Small intestine (tissue), 7 donors: ENCODE data around the gene CLIP2. TPM values are rescaled to one million over a fixed set of nuclear protein-coding genes. Genes with fewer than 3 reads are reported as not detected.

ENCODE experiments used
- DNase-seq, 2 donors: peaks; one replicate each; pipeline versions ENCODE4 v3.0.0 to v3.0.0-alpha.2; 2013
- FAIRE-seq: peaks from 2 replicates; lab custom pipeline; 2012; peaks lifted over from hg19 to GRCh38; lab: Jason Lieb, UNC
- H3K27ac ChIP-seq, 3 donors: one replicate each; pipeline ENCODE4 v1.5.1; 2013; ENCODE audit warnings: low read length in 2 of 3, mild to moderate bottlenecking in 2 of 3, control low read depth in 1 of 3, inconsistent platforms in 1 of 3, low read depth in 1 of 3, moderate library complexity in 1 of 3
- H3K27me3 ChIP-seq, 3 donors: one replicate each; pipeline ENCODE4 v1.6.1; 2013; ENCODE audit warnings: low read length in 3 of 3, inconsistent platforms in 1 of 3; ENCODE audit not compliant: control insufficient read depth in 3 of 3, insufficient read depth in 3 of 3
- H3K36me3 ChIP-seq, 3 donors: one replicate each; pipeline ENCODE4 v1.6.1; 2013; ENCODE audit warnings: low read length in 3 of 3, inconsistent platforms in 1 of 3, low read depth in 1 of 3, mild to moderate bottlenecking in 1 of 3, moderate library complexity in 1 of 3; ENCODE audit not compliant: control insufficient read depth in 3 of 3, insufficient read depth in 2 of 3
- H3K4me1 ChIP-seq, 3 donors: one replicate each; pipeline ENCODE4 v1.6.1; 2013; ENCODE audit warnings: low read length in 2 of 3, inconsistent platforms in 1 of 3, low read depth in 1 of 3, mild to moderate bottlenecking in 1 of 3, moderate library complexity in 1 of 3; ENCODE audit not compliant: control insufficient read depth in 3 of 3, insufficient read depth in 2 of 3
- H3K4me3 ChIP-seq, 3 donors: one replicate each; pipeline ENCODE4 v1.5.1; 2013; ENCODE audit warnings: low read length in 3 of 3, control low read depth in 1 of 3, inconsistent platforms in 1 of 3, low read depth in 1 of 3, mild to moderate bottlenecking in 1 of 3, moderate library complexity in 1 of 3
- H3K9me3 ChIP-seq, 2 donors: one replicate each; pipeline ENCODE4 v1.6.1; 2013; ENCODE audit warnings: low read depth in 1 of 2, low read length in 1 of 2; ENCODE audit not compliant: control insufficient read depth in 2 of 2, insufficient read depth in 1 of 2
- WGBS, 3 donors: extraction: QIAGEN DNeasy Blood & Tissue Kit; methylation state at CpG; one replicate each; pipeline ENCODE4 v1.1.7; 2013; 5-methylcytosine and 5-hydroxymethylcytosine counted together
- polyA plus RNA-seq, 4 donors: library from polyadenylated mRNA; stranded (reverse) in 3 of 4; unstranded in 1 of 4; fragments of 200-250 nt in 3 of 4; fragments of 120-200 nt in 1 of 4; gene quantifications; one replicate each; pipeline versions ENCODE4 v1.2.1 to v1.2.3, GENCODE V29; 2013
- donor health status: healthy with polysubstance abuse.
- donor health status: control.
- donor health status: control.
- donor health status: Bipolar disorder and iron deficiency.
- donor health status: healthy.

The CLIP2 gene
- polyA plus RNA-seq, 4 donors, result 11.3 to 25.9 (median 16.4) TPM

DNA sequence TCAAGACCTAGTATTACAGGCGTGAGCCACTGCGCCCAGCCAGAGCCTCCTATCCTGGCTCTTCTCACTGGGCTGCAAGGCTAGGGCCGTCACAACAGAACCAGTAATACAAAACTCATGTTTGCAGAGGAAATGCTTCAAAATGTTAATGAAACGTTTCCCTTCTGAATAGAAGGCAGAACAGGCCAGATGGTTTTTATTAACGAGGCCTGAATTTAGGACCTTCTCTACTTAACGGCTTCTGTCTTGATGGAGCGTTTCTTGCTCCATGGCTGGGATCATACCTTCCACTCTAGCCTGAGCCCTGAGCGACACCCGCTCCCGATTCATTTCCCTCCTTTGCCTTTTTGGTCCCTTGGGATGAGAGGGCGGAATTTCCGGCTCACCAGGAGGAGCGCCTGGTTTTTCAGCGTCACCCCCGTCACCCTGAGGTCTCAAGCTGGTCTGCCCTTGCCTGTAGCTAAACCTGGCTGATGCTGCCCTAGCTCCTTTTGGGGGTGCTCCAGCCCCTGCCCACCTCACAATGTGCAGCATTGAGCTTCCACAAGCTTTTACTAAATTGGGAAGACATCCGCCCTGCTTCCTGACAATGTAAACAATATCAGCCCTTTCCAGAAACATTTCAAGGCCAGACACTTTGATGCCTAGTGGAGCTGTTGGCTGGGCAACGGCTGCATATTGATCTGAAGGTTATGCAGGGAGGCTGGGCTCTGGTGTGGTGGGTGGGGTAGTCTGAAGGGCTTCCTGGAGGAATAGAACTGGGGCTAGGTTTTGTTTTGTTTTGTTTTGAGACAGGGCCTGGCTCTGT is 5.2 kb downstream of the CLIP2 start:
- H3K36me3 ChIP-seq, result peaks cover 0 to 10% (median 0%) of the 10 kb centered on the region in 3 donors
- 54 to 60% (median 57%) methylated on average over 17 of the region's 17 CpGs for WGBS, 3 donors
- peaks cover 0 to 52% (median 3%) of the 10 kb centered on the region in 3 donors for H3K4me1 ChIP-seq
- peaks cover 0 to 7% of the 10 kb centered on the region in 2 donors for H3K9me3 ChIP-seq
- H3K27me3 ChIP-seq, result peaks cover 0 to 6% (median 0%) of the 10 kb centered on the region in 3 donors
- H3K4me3 ChIP-seq, result no peak overlapping the region
- DNase-seq (peak in 1 of 2 donors; percentile 26), FAIRE-seq (no peak)
- peak overlapping the region in 2 of 3 donors; percentile 2 to 34 for H3K27ac ChIP-seq

DNA sequence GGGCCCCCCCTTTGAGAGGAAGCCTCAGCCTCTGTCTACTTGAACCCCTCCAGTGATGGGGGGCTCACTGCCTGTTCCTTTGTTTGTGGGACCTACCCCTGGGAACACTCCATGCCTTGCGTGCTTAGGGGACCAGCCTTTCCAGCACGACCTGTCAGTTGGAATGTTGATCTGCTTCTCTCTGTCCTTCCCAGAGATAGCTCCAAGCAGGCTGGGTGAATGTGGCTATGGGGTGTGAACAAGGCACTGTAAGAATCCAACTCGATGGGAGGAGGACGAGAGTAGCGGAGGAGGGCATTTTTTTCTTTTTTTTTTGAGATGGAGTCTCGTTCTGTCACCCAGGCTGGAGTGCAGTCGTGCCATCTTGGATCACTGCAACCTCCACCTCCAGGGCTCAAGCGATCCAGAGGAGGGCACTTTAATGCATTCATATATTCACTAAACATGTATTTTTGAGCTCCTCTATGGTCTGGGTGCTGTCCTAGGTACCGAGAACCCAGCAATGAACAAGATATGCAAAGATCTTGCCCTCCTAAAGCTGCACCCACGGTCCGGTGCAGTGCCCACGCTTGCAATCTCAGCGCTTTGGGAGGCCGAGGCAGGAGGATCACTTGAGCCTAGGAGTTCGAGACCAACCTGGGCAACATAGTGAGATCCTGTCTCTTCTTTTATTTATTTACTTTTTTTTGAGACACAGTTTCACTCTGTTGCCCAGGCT is 8.5 kb downstream of the CLIP2 start:
- no peak for FAIRE-seq
- no peaks in the 10 kb centered on the region for H3K27me3 ChIP-seq
- H3K27ac ChIP-seq, result no peak overlapping the region
- WGBS, 3 donors, result 88 to 92% (median 91%) methylated on average over 15 of the region's 15 CpGs
- H3K36me3 ChIP-seq, result peaks cover 0 to 12% (median 0%) of the 10 kb centered on the region in 3 donors
- no peak for DNase-seq
- H3K9me3 ChIP-seq, result peaks cover 0 to 7% of the 10 kb centered on the region in 2 donors
- peaks cover 0 to 25% (median 3%) of the 10 kb centered on the region in 3 donors for H3K4me1 ChIP-seq
- H3K4me3 ChIP-seq, result no peak overlapping the region

DNA sequence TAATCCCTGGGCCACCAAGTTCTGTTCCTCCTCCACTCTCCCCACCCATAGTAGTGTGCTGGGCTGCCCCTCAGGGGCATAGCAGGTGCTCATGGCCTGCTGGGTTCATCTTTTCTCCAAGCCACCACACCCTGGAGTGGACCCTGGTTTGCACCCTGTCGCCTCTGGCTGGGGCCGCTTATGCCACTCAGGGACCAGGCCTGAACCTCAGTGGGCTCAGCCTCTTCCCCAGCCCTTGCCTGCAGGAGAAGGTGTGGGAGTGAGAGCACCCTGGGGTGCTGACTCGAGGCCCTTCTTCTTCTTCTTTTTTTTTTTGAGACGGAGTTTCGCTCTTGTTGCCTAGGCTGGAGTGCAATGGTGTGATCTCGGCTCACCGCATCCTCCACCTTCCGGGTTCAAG is 10.2 kb downstream of the CLIP2 start:
- H3K4me1 ChIP-seq, result peaks cover 0 to 10% (median 3%) of the 10 kb centered on the region in 3 donors
- no peaks in the 10 kb centered on the region for H3K27me3 ChIP-seq
- H3K9me3 ChIP-seq, result peaks cover 0 to 7% of the 10 kb centered on the region in 2 donors
- 92 to 96% (median 93%) methylated on average over 8 of the region's 8 CpGs for WGBS, 3 donors
- DNase-seq (no peak), FAIRE-seq (no peak)
- H3K4me3 ChIP-seq, result no peak overlapping the region
- H3K27ac ChIP-seq, result no peak overlapping the region
- peaks cover 0 to 12% (median 0%) of the 10 kb centered on the region in 3 donors for H3K36me3 ChIP-seq

DNA sequence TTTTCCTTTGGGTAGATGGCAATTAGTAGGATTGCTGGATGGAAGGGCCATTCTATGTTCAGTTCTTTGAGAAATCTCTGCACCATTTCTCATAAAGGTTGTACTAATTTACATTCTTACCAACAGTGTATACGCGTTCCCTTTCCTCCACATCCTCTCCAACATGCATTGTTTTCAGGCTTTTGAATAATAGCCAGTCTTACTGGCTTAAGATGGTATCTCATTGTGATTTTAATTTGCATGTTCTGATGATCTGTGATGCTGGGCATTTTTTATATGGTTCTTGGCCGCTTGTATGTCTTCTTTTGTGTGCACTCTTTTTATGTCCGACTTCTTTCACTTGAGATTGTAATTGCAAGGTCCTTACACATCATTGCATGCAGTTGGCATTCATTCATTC is 11.7 kb downstream of the CLIP2 start:
- no peak for FAIRE-seq
- no peaks in the 10 kb centered on the region for H3K27me3 ChIP-seq

DNA sequence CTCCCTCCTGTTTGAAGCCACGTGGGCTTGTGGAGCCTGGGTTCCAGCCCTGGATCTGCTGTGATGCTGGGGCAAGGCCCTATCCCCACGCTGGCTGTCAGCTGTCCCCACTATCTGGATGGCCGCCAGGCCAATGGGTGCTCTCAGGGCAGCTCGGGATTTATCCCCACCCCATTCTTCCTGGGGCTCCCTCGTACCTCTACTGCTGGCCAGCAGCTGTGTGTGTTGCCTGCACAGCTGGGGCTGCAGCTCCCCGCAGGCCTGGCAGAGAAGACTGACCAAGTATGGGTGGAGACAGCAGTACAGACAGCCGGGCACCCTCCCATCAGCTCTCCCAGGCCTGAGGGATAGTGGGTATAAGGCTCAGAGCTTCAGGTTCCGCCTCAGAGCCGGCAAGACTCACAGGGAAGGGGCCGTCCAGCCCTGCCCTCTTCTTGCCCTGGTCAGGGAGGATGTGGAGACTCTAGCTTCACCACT is 13.6 kb downstream of the CLIP2 start:
- 48 to 52% (median 51%) methylated on average over 10 of the region's 10 CpGs for WGBS, 3 donors

More for the DNA sequence above, 11.7 kb downstream of the CLIP2 start:
- Histone ChIP-seq H3K4me3 (no peak overlapping the region), H3K9me3 (peaks cover 0 to 7% of the 10 kb centered on the region in 2 donors), H3K27ac (no peak overlapping the region), H3K4me1 (peaks cover 0 to 3% (median 0%) of the 10 kb centered on the region in 3 donors), H3K36me3 (peaks cover 0 to 12% (median 0%) of the 10 kb centered on the region in 3 donors)
- no peak for DNase-seq
- WGBS, 3 donors, result 87 to 91% (median 90%) methylated on average over 4 of the region's 4 CpGs

DNA sequence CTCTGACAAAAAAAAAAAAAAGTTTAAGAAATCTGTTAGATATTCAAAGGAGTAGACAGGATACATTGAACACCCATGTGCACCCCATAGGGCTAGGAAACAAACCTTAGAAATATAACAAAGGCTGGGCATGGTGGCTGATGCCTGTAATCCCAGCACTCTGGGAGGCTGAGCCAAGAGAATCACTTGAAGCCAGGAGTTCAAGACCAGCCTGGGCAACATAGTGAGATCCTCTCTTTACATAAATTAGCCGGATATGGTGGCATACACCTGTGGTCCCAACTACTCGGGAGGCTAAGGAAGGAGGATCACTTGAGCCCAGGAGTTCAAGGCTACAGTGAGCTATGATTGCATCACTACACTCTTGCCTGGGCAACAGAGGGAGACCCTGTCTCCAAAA is 15.3 kb downstream of the CLIP2 start:
- FAIRE-seq, result no peak
- no peak overlapping the region for H3K4me3 ChIP-seq
- DNase-seq, result no peak
- H3K9me3 ChIP-seq, result no peaks in the 10 kb centered on the region
- H3K4me1 ChIP-seq, result peaks cover 0 to 6% (median 0%) of the 10 kb centered on the region in 3 donors
- H3K36me3 ChIP-seq, result peaks cover 0 to 7% (median 0%) of the 10 kb centered on the region in 3 donors
- no peak overlapping the region for H3K27ac ChIP-seq
- no peaks in the 10 kb centered on the region for H3K27me3 ChIP-seq
- 94 to 95% (median 95%) methylated on average over 2 of the region's 2 CpGs for WGBS, 3 donors

More for the DNA sequence above, 13.6 kb downstream of the CLIP2 start:
- Histone ChIP-seq H3K9me3 (no peaks in the 10 kb centered on the region), H3K36me3 (peaks cover 0 to 4% (median 0%) of the 10 kb centered on the region in 3 donors), H3K4me1 (peaks cover 0 to 9% (median 0%) of the 10 kb centered on the region in 3 donors), H3K27me3 (no peaks in the 10 kb centered on the region), H3K27ac (no peak overlapping the region), H3K4me3 (no peak overlapping the region)
- DNase-seq, result no peak
- FAIRE-seq, result no peak

DNA sequence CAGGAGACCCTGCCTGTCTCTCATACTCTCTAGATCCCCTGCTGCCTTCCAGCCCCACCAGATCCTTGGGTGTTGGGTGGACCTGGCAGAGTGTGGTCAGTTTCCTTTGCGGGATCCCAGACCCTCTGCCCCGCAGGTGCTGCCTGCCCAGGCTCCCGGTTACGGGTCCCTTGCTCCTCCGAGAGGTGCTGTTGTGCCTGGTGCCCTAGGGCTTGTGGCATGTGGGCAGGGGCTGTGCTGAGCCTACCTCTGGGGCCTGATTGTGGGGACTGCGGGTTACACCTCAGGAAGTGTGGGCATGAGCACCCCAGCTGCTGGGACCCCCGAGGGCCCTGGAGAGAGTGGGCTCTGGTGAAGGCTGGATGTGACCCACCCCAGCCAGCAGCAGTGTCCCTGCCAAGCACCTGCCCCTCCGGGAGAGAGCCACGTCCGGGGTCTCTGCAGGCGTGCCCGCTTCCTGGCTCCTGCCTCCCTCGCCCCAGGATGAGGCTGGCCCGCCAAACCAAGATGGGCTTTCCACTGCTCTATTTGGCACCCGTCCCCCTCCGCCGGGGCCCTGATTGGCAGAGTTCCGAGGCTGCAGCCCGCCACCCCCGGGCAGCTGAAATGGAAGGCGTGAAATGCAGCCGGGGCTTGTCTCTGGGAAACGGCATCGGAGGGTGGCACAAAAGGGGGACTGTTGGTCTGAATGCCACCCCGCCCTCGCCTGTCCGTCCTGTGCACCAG is 17.0 kb downstream of the CLIP2 start:
- Histone ChIP-seq H3K36me3 (peaks cover 0 to 7% (median 0%) of the 10 kb centered on the region in 3 donors), H3K4me3 (no peak overlapping the region), H3K27me3 (no peaks in the 10 kb centered on the region), H3K9me3 (no peaks in the 10 kb centered on the region), H3K4me1 (peaks cover 0 to 6% (median 0%) of the 10 kb centered on the region in 3 donors), H3K27ac (no peak overlapping the region)
- DNase-seq (no peak), FAIRE-seq (no peak)
- 54 to 75% (median 73%) methylated on average over 23 to 27 of the region's 27 CpGs for WGBS, 3 donors
